Subcutaneous abdominal adipose tissue (tissue), 5 donors: ENCODE results near the gene IGF1.

Source experiments
- H3K27ac ChIP-seq: one replicate; pipeline ENCODE4 v1.7.0; 2013; ENCODE audit warnings: low read depth, mild to moderate bottlenecking, inconsistent platforms, low read length, moderate library complexity
- H3K27me3 ChIP-seq, 5 donors: one replicate each; pipeline ENCODE4 v1.7.0; 2013; ENCODE audit warnings: low read length in 5 of 5, inconsistent platforms in 1 of 5; ENCODE audit not compliant: control insufficient read depth in 5 of 5, insufficient read depth in 4 of 5
- H3K36me3 ChIP-seq, 5 donors: one replicate each; pipeline ENCODE4 v1.7.0; 2013; ENCODE audit warnings: low read length in 5 of 5; ENCODE audit not compliant: control insufficient read depth in 5 of 5, insufficient read depth in 5 of 5
- H3K4me1 ChIP-seq, 5 donors: one replicate each; pipeline ENCODE4 v1.7.0; 2013; ENCODE audit warnings: low read length in 5 of 5, mild to moderate bottlenecking in 3 of 5, moderate library complexity in 1 of 5; ENCODE audit not compliant: control insufficient read depth in 5 of 5, insufficient read depth in 5 of 5
- H3K4me3 ChIP-seq, 5 donors: one replicate each; pipeline ENCODE4 v1.7.0; 2013; ENCODE audit warnings: low read length in 5 of 5, low read depth in 1 of 5
- H3K9ac ChIP-seq, 5 donors: one replicate each; pipeline ENCODE4 v1.7.0; 2013; ENCODE audit warnings: low read length in 5 of 5, mild to moderate bottlenecking in 4 of 5, moderate library complexity in 3 of 5
- H3K9me3 ChIP-seq, 5 donors: one replicate each; pipeline ENCODE4 v1.7.0; 2013; ENCODE audit warnings: low read length in 5 of 5; ENCODE audit not compliant: control insufficient read depth in 5 of 5
- donor health status: healthy.
- donor health status: healthy.
- donor health status: healthy.
- donor health status: healthy.
- donor health status: healthy.

Gene IGF1

DNA sequence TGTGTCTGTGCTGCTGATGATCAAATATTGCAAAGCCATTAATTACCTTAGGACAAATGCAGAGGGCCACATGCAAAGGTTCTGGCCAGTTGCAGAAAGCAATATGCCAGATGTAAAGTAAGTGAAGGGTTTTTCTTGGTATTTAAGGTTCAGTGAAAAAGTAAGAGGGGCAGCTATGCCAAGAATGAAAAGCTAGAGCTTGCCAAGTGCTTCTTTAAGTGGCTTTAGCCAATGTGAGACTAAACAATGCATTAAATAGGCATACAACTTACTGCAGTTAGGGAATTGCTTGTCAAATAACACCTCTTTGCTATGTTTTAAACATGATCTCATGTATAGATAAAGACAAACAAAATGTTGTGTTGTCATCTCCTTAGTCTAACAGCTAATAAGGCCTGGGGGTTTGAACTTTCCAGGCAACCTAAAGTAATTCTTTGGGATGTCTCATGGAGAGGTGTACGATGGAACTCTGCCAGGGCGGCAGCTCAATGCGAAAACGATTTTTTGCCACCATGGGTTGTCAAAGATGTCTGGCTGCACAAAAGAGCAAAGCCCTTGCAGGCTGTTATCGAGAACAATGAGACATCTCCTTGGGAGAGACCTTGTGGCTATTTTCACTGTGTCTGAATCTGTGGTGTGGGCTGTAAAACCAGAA lies 12.0 kb downstream of the IGF1 start:
- H3K9me3 ChIP-seq, result no peaks in the 10 kb centered on the region
- peaks cover 0 to 59% (median 40%) of the 10 kb centered on the region in 5 donors for H3K4me1 ChIP-seq
- H3K36me3 ChIP-seq, result peaks cover 0 to 20% (median 7%) of the 10 kb centered on the region in 5 donors
- H3K9ac ChIP-seq, result no peak overlapping the region
- H3K27ac ChIP-seq, result peak overlapping the region; percentile 80
- H3K27me3 ChIP-seq, result no peaks in the 10 kb centered on the region
- H3K4me3 ChIP-seq, result no peak overlapping the region

- no peak overlapping the region for H3K9ac ChIP-seq
- H3K36me3 ChIP-seq, result peaks cover 0 to 17% (median 7%) of the 10 kb centered on the region in 5 donors
- no peaks in the 10 kb centered on the region for H3K27me3 ChIP-seq
- peak overlapping the region; percentile 80 for H3K27ac ChIP-seq
- H3K4me1 ChIP-seq, result peaks cover 0 to 64% (median 49%) of the 10 kb centered on the region in 5 donors
- no peaks in the 10 kb centered on the region for H3K9me3 ChIP-seq
- H3K4me3 ChIP-seq, result no peak overlapping the region
Observed at GRCh38 chr12:102465762-102466560, 14.4 kb downstream of the IGF1 start.

- Histone ChIP-seq H3K36me3 (peaks cover 0 to 13% (median 7%) of the 10 kb centered on the region in 5 donors), H3K4me3 (no peak overlapping the region), H3K4me1 (peaks cover 0 to 62% (median 46%) of the 10 kb centered on the region in 5 donors), H3K9ac (no peak overlapping the region), H3K9me3 (no peaks in the 10 kb centered on the region), H3K27ac (peak overlapping the region; percentile 74), H3K27me3 (no peaks in the 10 kb centered on the region)
Observed at GRCh38 chr12:102463659-102464249, 16.6 kb downstream of the IGF1 start.

DNA sequence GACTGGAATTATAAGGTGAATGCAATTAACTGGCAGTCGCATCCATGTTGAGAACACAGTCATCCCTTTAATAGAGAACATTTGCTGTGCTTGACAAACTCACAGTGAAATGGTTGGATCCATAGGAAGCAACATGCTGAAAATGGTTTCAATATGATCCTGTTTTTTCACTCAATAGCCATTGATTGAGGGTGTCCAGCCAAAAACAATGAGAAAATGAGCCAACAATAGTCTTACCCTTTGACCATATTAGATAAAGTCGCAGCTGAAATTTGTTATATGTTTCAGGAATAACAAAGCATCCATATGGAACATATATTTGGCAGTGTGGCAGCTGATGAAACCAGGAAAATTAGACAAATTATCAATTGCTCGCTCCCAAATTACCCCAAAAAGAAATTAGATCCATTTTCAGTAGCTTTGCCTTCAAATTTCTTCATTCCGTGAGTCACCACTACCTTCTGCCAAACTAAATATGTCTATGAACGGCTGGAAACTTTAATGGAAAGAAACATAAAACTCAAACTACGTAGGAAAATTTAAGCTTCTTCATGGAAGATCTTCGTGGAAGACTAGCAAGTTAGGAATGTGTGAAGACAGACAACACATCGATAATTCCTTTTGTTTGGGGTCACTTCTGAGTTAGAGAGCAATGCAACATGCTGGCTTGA lies 17.4 kb downstream of the IGF1 start:
- Histone ChIP-seq H3K36me3 (peaks cover 0 to 13% (median 7%) of the 10 kb centered on the region in 5 donors), H3K9ac (no peak overlapping the region), H3K4me1 (peaks cover 0 to 58% (median 43%) of the 10 kb centered on the region in 5 donors), H3K4me3 (no peak overlapping the region), H3K27me3 (no peaks in the 10 kb centered on the region), H3K27ac (peak overlapping the region; percentile 74), H3K9me3 (no peaks in the 10 kb centered on the region)

DNA sequence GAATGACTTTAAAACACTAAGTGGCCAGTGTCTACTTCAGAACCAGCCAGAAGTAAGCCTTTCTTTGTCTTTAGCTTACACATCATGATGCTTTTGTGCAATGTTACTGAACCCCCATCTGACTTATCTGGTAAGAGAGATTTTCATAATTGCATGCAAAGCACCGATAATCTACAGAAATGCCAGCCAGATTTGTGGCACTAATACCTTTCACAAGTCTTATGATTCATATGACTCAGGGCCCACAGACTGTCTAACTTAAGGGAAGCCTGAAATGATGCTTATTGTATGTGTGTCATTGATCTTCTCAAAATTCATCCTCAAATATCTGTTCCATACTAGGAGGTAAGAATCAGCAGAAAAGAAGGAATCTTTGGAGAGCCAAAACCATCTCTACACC lies 18.0 kb downstream of the IGF1 start:
- Histone ChIP-seq H3K27ac (peak overlapping the region; percentile 74), H3K9ac (no peak overlapping the region), H3K4me3 (no peak overlapping the region), H3K36me3 (peaks cover 0 to 13% (median 7%) of the 10 kb centered on the region in 5 donors), H3K27me3 (no peaks in the 10 kb centered on the region), H3K4me1 (peaks cover 0 to 53% (median 38%) of the 10 kb centered on the region in 5 donors), H3K9me3 (no peaks in the 10 kb centered on the region)

DNA sequence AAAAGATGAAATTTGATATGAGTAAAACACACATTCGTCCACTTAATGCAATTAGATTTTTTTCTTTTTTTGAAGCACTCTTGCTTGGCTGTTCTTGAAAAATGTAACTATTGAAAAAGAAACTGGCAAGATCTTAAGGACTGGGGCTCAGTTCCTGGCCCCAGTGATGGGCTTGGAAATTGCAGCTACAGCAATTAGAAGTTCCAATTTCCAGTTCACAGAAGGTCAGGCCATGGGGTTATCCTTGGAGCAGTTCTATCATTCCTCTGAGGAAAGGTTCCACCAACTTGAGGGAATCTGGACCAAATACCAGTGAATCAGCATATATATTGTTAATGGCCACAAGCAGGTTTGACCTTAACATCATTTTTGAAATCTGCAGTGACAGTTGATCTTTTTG lies 18.9 kb downstream of the IGF1 start:
- no peak overlapping the region for H3K9ac ChIP-seq
- no peaks in the 10 kb centered on the region for H3K9me3 ChIP-seq
- peaks cover 0 to 13% (median 7%) of the 10 kb centered on the region in 5 donors for H3K36me3 ChIP-seq
- no peaks in the 10 kb centered on the region for H3K27me3 ChIP-seq
- no peak overlapping the region for H3K4me3 ChIP-seq
- peaks cover 0 to 48% (median 31%) of the 10 kb centered on the region in 5 donors for H3K4me1 ChIP-seq
- peak overlapping the region; percentile 74 for H3K27ac ChIP-seq

DNA sequence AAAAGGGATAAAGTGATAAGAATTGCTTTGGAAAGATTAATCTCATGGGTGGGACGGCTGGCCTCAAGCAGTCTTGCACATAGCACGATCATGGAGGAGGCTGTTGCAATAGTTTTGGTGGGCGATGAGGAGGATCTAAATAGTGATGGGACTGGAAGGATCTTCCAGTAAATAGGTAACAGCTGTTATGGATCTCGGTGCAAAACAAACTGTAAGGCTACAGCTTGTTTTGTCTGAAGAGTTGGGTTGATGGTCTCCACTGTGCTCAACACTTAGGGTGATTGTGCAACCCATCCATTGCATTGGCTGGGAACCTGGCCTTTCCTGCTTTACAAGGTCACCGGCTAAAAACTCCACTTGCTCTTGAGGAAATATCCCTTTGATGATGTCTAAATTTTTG lies 21.0 kb downstream of the IGF1 start:
- Histone ChIP-seq H3K36me3 (peaks cover 0 to 9% (median 7%) of the 10 kb centered on the region in 5 donors), H3K4me3 (no peak overlapping the region), H3K9me3 (no peaks in the 10 kb centered on the region), H3K4me1 (peaks cover 4 to 61% (median 41%) of the 10 kb centered on the region in 5 donors), H3K9ac (no peak overlapping the region), H3K27ac (peak overlapping the region; percentile 38), H3K27me3 (no peaks in the 10 kb centered on the region)

DNA sequence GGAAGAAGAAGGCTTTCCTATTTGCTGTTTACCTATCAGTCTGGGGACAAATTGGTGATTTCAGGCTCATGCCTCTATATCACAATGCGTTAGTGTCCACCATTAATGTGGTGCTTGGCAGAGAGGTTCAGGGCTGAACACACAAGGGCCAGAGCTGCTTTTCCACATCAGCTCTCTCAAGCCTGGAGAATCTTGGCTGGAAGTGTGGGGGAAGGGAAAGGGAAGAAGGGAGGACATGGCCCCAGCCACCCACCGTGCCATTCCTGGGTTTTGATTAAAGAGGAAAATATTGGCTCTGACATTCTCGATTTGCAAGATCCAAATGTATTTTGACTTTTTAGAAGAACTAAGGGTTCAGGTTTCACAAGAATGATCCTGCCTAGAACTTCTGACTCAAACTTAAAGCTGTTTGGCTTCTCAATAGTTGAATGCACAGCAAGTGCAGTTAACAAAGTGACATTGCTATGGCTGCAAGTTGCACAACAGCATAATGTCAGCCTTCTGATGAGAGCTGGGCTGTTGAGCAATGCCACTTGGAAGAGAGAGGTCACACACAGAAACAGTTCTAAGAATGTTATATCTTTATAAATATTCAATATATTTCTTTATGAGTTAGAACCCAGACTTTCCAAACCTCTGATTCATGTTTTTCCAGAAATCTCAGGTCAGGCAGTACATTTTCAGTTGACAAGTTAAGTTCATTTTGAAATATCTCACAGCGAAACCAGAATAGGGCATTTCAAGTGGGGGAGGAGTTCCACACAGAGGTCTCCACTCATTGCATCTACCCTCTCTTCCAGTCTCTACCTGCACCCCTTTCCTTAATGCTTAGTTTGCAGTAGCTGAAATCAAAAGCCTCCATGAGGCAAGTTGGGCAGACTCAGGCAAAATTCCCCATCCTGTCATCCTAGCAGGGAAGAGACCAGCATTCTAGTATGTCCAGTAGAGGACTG lies 25.3 kb downstream of the IGF1 start:
- Histone ChIP-seq H3K4me1 (peaks cover 4 to 59% (median 41%) of the 10 kb centered on the region in 5 donors), H3K36me3 (peaks cover 0 to 4% (median 0%) of the 10 kb centered on the region in 5 donors), H3K27me3 (no peaks in the 10 kb centered on the region), H3K27ac (peak overlapping the region; percentile 86), H3K4me3 (no peak overlapping the region), H3K9ac (peak overlapping the region in 1 of 5 donors; percentile 8), H3K9me3 (no peaks in the 10 kb centered on the region)

DNA sequence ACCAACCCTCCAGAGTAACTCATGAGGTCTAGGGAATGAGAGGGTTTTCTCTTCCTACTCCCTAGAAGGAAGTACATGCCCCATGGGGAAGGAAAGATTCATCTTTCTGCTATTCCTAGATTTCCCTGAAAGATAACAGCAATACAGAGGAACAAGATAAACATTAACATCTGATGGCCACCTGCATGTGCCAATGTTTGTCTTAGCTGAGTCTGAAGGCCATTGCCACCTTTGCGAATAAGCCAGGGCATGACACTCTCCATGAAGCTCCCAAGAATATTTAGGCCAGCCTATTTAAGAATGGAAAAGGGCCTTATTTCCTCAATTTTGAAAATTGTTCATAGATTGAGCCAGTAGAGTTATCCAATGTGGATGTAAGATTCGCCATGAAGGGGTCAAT lies 26.0 kb downstream of the IGF1 start:
- peaks cover 4 to 52% (median 37%) of the 10 kb centered on the region in 5 donors for H3K4me1 ChIP-seq
- no peaks in the 10 kb centered on the region for H3K27me3 ChIP-seq
- peaks cover 0 to 4% (median 0%) of the 10 kb centered on the region in 5 donors for H3K36me3 ChIP-seq
- peak overlapping the region; percentile 86 for H3K27ac ChIP-seq
- no peak overlapping the region for H3K9ac ChIP-seq
- no peaks in the 10 kb centered on the region for H3K9me3 ChIP-seq
- H3K4me3 ChIP-seq, result no peak overlapping the region
